Activated T-cell treated with anti-CD3 and anti-CD28 coated beads, Interleukin-2, amount 50 U/mL, for 48 hours (primary cell): Measurements from ENCODE around the gene GSTM2.

Source experiments
- DNase-seq, 2 experiments: peaks; one replicate each; pipeline ENCODE4 v3.0.0-alpha.2; 2020

The GSTM2 gene

GRCh38 chr1:109630081-109630897 is 37.6 kb upstream of the GSTM2 start:
- peak; percentile 55 to 56 for DNase-seq

- no peak for DNase-seq
Observed at GRCh38 chr1:109630898-109631512, 36.9 kb upstream of the GSTM2 start.

- no peak for DNase-seq
Observed at GRCh38 chr1:109631513-109632505, 36.0 kb upstream of the GSTM2 start.

DNA sequence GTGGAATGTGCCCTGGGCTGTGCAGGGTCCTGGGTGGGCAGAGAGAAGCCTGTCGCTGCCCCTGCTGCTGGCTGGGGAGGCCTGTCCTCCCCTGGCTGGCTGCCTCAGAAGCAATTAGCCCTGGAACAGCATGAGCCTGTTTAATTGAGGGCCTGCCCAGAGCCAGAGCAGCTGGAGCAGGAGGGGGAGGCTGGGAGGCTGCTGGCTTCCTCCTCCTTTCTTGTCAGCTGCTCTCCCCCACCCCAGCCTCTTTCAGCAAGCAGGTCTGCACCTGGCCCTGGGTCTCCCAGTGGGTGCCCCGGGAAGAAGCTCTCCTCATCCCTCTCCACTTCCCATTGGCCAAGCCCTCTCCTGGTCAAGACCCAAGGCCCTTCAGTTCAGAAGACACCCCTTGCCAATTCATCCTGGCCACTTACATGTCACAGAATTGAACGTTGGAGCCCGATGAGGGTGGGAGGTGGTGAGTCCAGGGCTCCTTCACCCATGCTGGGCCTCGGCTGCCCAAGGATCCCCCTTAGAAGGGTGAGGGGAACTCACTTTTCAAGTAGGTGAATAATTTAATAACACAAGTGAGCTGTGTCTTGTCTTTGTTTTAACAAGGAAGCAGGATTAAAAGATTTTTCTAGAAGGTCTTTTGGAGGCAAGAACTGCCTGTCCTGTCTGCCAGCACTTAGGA is 35.0 kb upstream of the GSTM2 start:
- no peak for DNase-seq

DNA sequence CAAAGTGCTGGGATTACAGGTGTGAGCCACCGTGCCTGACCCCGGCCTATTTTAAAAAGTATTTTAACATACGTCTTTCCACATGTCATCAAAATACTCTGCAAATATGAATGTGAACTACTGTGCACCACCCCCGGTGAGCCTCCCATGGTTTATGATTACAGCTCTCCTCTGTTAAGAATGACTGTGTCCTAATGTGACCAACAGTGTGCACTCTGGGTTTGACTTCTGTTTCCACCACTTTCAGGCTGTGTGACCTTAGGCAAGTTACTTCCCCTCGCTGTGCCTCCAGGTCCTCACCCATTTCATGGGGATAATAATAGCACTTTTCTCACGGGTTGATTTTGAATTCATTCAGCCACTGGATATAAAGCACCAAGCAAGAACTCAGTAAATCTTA is 33.6 kb upstream of the GSTM2 start:
- peak in 1 of 2 experiments; percentile 23 for DNase-seq

- peak in 1 of 2 experiments; percentile 26 for DNase-seq
Observed at GRCh38 chr1:109634771-109635750, 32.8 kb upstream of the GSTM2 start.

- no peak for DNase-seq
Observed at GRCh38 chr1:109635862-109636200, 32.0 kb upstream of the GSTM2 start.

- DNase-seq, result no peak
Observed at GRCh38 chr1:109636201-109636952, 31.5 kb upstream of the GSTM2 start.

DNA sequence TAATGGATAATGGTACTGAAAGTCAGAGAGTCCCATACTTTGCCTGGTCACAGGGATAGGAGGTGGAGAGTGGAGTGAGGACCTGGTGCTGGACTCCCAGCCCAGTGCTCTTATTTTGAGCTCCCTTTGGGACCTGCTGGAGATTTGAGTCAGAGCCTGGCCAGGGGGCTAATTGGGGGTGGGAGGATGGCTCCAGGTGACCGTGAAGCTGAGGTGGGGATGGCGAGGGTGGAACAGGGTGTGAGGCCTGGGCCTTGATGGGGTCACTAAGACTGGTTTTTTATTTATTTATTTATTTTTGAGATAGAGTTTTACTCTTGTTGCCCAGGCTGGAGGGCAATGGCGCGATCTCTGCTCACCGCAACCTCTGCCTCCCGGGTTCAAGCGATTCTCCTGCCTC is 30.4 kb upstream of the GSTM2 start:
- DNase-seq, result no peak

DNA sequence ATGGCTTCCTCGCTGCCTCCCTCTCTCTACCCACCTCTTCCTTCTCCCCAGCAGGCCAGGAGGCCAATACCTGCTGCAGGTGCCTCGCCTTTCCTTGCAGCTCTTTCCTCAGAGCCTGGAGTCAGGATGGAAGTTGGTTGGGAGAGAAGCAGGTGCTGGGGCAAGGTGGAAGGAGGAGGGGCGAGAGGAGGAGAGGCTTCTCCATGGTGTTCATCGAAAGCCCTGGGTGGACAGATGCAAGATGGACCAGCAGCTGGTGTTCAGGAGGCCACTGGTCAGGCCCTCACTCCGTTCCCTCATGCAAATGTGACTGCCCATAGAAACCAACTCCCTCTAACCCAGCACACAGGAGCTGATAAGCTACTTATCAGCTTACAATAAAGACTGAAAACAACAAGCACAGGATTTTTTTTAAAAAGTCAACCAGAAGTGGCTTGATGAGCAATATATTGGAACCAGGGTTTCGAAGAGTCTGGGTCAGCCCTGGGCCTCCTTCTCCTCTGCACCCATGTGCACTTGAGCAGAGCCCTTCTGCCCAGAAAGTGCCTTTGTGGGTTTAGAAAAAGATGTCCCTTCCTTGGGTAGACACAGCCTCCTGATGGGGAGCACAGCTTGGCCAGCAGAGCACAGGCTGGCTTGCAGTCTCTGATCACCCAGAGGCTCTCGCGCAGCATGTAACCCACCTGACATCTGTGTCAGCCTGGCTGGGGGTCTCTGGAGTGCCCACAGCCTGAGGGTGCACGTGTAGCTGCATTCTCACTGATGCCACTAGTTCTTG is 28.6 kb upstream of the GSTM2 start:
- DNase-seq, result no peak

DNA sequence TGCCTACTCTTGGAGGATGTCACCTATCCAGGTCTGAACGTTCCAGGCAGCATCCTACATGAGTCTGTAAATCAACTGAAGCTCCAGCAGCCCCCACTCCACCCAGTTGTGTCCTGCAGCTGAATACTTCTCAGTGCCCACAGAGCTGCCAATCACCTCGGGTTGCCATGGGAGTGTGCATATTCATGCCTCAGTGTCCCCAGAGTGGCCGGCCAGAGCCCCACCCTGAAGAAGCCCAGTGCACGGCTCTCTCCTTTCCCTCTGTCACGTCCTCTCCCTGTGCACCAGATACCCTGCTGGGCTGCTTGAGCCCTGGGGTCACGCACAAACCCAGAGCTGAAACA is 28.0 kb upstream of the GSTM2 start:
- DNase-seq, result no peak

- peak; percentile 97 to 99 for DNase-seq
Observed at GRCh38 chr1:109640285-109640865, 27.5 kb upstream of the GSTM2 start.

DNA sequence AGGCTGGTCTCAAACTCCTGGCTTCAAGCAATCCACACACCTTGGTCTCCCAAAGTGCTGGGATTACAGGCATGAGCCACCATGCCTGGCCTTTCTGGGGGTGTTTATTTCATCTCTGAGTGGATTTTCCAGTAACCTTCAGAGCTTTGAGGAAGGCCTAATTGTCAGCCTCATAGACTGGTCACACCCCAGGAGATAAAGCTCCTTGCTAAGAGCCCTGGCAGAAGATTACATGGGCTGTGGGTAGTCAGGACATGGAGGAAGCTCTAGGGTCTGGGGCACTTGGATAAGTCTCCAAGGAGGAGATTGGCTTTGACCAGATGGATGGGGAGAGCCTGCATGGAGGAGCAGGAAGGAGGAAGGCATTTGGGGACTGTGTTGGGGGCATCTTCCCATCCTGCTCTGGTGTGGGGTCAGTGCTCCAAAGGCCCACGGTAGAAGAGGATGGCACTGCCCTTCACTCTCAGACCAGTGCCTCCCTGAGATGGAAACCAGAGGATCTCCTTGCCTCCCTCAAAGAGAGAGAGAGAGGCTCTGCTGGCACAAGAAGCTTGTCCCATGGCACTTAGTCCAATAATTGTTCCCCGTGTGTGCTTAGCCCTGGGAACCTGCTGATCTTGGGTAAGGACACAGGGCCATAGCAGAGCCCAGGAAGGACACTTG is 26.6 kb upstream of the GSTM2 start:
- DNase-seq, result no peak

DNA sequence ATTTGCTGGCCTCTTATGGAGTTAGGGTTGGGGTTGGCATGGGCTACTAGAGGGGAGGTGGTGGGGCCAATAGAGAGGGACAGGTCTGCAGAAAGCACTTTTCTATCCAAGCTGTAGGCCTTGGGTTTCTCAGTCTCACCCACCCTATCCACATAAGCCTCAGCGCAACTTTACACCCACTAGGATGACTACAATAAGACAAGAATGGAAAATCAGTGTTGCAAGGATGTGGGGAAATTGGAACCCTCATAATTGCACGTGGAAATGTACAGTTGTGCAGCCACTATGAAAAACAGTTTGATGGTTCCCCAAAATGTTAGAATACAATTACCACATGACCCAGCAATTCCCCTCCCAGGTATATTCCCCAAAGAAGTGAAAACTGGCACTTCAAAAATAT is 26.0 kb upstream of the GSTM2 start:
- no peak for DNase-seq

DNA sequence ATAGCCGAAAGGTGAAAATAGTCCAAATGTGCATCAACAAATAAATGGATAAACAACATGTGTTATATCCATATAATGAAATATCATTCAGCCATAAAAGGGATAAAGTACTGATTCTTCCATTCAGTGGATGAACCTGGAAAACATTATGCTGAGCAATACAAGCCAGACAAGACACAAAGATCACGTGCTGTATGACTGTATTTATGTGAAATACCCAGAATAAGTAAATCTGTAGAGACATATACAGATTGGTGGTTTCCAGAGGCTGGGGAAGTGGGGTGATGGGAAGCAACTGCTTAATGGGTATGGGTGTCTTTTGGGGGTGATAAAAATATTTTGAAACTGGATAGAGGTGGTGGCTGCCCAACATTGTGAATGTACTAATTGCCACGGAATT is 25.2 kb upstream of the GSTM2 start:
- no peak for DNase-seq

GRCh38 chr1:109643385-109644230 is 24.2 kb upstream of the GSTM2 start:
- peak; percentile 96 for DNase-seq

DNA sequence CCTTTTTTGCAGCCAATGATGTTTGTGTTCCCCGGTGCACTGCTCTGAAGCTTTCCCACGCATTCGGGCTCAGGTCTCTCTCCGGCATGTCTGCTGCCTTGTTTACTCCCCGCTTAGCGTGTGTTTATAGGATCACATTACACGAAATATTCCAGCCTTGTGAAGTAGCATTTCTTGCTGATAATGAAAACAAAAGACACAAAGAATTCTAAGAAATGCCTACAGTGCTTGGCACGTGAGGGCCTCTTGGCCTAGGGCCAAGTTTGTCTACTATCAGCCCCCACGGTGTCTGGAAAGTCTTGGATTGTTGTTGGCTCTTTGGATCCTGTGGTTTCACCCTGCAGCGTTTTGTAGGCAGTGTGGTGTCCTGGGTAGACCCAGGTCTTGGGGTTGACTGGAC is 23.2 kb upstream of the GSTM2 start:
- no peak for DNase-seq

- DNase-seq, result no peak
Observed at GRCh38 chr1:109649491-109649914, 18.4 kb upstream of the GSTM2 start.
